Ureter (tissue), 1 donor: ENCODE results near the gene TMEM229A. TPM values are rescaled to one million over a fixed set of nuclear protein-coding genes. Genes with fewer than 3 reads are reported as not detected.
"Not testable (repeated sequence)": the region's sequence is repeated elsewhere in the genome, so short reads cannot be mapped to it uniquely, and the experiment has no call there.

Source experiments
- DNase-seq: peaks from one replicate; pipeline ENCODE4 v3.0.0-alpha.2; 2020; ENCODE audit warnings: low spot score
- total RNA-seq: library from RNA; stranded (reverse); gene quantifications from one replicate; pipeline ENCODE4 v1.2.4, GENCODE V29; 2023
- donor health status: DM: yes; HTN: yes; CAD: no.

TMEM229A gene
- total RNA-seq: 0.42 TPM

DNA sequence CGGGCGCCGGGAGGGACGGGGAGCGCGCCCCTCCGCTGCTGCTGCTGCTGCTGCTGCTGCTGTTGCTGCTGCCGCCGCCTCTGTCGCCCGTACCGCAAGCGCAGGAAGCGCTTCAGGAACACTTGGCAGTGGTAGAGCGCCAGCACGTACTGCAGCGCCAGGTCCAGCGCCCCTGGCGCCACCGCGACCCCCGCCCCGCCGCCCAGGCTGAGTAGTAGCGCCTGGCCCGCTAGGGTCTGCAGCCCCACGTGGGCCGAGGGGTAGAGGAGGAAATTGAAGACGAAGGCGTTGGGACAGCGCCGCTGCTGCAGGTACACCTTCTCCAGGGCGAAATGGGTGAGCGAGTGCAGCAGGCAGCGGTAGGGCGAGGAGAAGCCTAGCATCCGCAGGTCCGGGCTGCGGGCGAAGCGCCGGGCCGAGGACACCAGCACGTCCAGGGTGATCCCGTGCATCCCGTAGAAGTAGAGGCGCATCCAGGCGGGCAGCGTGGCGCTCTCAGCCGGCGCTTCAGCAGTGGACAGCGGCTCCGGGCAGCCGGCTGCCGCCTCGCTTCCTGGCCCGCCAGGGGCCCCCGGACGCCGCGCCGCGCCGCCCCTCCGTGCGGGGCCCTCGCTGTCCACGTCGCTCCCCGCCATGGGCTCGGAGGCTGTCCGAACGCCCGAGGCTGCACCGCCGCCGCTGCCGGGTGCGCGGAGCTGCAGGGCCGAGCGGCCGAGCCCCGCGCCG, at the start of gene TMEM229A:
TMEM229A (minus strand) TSS at position 699 of the 726 bp plus-strand sequence; CDS start at position 635, 64 bp downstream.
- peak; percentile 41 for DNase-seq

DNA sequence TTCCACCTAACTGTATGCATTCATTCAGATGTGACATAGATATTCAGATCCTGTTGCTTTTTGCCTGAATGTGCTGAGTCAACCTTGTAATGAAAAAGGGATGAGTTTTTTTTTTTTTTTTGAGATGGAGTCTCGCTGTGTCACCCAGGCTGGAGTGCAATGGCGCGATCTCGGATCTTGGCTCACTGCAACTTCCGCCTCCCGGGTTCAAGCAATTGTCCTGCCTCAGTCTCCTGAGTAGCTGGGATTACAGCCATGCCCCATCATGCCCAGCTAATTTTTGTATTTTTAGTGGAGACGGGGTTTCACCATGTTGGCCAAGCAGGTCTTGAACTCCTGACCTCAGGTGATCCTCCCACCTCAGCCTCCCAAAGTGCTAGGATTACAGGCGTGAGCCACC, 49.4 kb upstream of the TMEM229A start:
- DNase-seq: not testable (repeated sequence)

DNA sequence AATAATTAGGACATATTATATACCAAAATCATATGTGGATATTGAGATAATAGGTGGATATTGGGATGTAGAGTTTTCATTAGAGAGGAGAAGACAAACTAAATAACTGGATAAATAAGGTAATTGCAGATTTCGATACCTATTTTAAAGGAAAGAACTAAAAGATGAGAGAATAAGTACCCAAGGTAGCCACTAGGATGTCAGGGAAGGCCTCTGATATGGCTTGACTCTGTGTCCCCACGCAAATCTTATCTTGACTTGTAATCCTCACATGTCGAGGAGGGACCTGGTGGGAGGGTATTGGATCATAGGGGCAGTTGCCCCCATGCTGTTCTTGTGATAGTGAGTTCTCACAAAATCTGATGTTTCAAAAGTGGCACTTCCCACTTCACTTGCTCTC, 44.7 kb upstream of the TMEM229A start:
- DNase-seq: no peak

DNA sequence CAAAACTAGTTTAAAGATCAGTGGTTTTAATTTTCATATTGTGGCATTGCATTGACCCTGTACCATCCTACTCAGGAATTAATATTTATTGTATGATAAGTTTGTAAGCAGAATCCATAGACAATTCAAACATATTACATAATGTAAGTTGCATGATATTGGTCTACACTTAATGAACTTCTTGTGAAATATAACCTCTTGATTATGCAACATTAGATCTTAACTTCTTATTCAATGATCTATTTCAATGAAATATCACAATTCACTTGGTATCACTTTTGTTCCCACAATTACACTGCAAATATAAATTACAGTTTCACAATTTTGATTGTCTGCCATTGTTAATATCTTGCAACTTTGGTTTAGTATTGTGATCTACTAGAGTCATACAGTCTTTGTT, 44.0 kb upstream of the TMEM229A start:
- no peak for DNase-seq

DNA sequence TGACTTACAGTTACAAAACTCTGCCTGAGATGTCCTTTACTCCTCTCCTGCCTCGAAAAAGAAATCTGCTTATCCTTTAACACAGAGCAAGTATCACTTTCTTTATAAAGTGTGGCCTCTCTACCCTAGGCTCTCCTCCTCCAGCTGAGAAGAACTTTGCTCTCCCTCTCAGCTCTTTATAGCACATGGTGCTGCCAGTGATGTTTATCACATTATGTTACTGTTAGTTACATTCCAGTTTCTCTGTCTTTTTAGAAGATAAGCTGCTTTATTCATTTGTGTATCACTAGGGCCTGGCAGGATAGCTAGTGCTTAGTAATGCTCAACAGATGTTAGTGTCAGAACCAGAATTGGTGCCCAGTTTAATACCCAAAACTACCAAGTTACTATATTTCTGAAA, 41.1 kb upstream of the TMEM229A start:
- no peak for DNase-seq

DNA sequence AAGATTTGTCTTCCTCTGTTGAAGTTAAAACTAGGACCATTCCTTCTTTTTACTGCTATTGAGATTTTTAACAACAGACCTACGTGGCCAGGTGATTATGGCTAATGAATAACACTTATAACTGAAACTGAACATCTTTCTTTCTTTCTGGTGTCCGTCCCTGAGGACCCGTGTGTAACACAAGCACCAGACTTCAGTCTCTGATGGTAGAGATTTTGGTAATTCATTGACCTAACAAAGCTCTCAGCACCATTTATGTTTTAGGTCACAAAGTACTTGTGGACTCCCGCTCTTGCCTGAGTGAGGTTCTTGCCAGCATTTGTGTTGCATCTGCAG, 40.4 kb upstream of the TMEM229A start:
- no peak for DNase-seq

DNA sequence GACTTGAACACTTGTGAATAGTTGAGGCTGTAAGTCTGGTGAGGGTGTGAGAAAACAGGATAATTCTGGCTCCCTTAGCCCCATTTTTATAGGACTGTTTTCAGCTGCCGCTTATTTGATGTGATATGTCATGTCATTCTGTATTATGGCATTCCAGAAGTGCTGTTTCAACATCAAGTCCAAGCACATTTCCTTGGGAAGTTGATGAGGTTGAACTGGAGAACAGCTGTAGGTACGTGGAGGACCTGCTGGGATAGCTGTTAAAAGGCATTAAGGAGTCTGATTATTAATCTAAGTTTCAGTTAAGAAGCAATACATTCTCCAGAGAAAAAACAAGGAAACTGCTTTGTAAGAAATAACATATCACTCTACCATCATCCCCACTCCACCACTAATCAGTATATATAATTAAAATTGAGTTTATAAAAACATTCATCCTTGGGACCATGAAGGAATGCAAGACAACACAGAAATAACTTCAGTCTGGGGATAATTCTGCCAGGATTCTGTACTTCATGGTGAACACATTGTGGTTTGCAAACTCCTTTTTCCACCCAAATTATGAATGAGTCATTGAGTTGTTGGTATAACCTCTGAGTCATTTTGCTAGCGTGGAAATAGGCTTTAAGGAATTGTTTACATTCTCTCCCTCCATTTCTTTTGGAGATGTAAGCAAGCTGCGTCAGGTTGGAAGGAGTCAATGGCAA, 39.9 kb upstream of the TMEM229A start:
- no peak for DNase-seq

DNA sequence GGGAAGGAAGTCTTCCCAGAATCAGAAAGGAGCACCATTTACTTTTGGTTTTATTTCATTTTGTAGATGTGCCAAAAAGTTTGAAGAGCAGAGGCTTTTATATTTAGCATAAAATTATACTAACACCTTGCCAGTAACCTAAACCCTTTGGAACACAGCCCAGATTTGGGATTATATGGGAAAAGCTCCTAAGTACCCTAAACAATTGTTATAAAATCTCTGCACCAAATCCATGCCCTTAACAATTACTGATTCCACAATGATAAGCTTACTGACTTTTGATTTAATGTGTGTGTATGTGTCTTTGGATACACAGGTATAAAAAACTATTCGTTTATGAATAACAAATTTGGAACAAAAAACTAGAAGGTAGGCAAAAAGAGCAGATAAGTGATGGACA, 39.0 kb upstream of the TMEM229A start:
- no peak for DNase-seq

DNA sequence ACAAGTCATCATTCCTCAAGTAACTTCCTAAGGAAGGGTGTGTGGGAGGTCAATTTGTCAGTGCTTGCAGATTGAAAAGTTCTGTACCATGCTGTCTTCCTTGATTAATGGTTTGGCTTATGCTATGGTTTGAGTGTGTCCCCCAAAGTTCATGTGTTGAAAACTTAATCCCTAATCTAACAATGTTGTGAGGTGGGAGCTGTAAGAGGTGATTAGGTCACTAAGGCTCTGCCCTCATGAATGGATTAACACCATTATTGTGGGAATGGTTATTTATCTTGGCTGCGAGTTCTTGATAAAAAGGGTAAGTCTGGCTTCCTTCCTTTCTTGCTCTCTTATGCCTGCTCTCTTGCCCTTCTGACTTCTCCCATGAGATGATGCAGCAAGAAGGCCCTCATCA, 29.3 kb upstream of the TMEM229A start:
- DNase-seq: no peak

DNA sequence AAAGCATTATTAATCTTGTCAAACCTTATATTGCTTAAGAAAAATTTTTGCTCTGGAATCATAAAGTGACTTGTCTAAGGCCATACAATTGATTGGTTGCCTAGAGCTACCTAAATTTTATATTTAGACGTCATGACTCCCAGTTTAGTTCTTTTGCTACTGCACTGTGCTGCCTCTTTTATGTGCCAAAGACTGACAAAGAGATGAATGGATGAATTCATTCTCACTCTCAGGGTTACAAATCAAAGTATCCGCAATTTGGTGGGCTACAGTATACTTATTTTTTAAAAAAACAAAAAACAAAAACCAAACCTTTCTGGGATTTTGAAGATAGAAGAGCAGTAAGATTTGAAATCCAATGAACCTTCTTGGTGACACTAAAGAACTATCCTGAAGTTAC, 27.7 kb upstream of the TMEM229A start:
- no peak for DNase-seq

DNA sequence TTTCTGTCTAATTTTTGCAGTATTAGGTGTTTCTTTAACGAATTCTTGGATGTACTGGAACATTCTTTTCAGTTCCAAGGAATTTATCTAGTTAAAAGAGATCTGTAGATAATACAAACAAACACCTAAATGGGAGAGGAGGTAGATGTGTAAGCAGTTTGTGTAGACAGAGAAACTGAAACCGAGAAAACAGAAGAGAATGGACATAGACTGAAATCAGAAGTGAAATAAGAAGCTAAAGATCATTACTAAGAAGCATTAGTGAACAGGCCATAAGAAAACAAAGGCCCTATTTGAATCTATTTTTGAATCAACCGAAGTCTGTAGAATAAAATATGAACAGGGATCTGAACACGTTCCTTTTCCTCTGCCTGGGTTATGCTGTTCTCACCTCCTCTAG, 26.5 kb upstream of the TMEM229A start:
- no peak for DNase-seq

DNA sequence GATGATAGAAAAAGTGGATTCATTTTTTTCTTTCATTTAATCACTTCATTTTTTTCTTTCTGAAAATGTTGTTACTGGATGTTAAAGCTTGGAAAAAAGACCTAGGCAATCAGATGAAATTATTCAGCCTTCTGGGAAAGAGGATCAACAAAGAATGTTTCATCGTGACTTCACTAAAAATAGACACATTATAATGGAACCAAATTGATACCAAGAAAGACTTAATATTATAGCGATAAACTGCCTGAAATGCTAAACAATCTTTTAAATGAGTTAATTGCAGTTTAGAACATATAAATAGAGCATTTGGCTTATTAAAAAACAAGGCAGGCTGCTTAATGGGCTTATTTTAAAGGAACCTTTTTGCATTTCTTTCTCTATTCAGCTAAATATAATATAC, 25.6 kb upstream of the TMEM229A start:
- no peak for DNase-seq

DNA sequence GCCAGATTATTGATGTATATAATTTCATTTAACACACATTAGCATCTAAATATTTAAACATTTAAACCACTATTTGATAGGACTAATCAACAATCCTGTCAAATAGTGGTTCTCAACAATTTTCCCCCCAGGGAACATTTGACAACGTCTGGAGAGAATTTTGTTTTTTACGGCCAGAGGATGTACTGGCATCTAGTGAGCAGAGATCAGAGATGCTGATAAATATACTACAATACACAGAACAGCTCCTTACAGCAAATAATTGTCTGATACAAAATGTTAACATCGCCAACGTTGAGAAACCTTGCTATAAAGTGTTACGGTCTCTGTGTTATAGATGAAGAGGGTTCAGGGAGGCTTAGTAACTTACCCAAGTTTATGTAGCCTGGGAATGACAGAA, 25.0 kb upstream of the TMEM229A start:
- DNase-seq: no peak

DNA sequence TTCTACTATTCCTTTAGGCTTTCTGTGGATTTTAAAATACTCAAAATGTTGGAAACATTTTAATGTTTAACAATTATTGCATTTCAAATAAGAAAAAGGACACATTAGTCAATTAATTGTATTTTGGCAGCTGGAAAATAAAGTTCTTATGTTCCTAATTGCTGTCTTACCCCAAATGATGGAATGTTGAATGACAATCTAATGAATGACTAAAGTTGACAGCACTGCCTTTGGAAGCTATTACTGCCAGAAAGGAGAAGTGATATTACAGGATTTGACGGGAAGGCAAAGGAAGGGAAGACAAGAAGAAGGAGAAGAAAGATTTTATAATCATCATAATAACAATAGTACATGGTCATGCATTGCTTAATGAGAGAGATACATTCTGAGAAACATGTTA, 23.4 kb upstream of the TMEM229A start:
- no peak for DNase-seq

DNA sequence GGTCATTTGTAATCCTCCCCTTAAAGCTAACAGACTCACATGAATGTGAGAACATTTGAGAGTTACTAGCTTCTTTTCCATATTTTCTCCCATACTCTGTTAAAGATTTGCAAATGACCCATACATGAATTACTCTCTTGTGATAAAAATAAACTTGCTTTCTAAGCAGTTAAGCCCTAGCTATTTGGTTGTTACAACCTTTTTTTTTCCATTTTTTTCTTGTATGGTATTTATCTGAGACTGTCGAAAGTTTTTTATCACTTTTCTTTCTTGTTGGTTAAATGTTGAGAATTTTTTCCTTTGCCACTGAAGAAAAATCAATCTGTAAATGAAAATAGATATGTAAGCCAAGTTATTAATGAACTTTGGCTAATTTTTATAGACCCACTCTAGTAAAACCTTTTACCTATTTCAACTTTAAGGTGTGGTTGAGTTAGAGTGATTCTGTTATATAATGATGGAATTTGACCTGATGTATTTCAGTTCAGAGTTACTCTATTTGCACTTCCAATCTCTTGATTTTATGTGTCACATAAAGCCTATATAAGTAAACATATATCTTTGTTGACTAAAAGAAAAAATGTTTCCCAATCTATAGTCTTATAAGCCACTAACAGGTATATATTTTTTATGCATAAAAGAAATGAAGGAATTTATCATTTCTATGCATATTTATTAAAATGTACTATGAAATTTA, 19.0 kb upstream of the TMEM229A start:
- no peak for DNase-seq

DNA sequence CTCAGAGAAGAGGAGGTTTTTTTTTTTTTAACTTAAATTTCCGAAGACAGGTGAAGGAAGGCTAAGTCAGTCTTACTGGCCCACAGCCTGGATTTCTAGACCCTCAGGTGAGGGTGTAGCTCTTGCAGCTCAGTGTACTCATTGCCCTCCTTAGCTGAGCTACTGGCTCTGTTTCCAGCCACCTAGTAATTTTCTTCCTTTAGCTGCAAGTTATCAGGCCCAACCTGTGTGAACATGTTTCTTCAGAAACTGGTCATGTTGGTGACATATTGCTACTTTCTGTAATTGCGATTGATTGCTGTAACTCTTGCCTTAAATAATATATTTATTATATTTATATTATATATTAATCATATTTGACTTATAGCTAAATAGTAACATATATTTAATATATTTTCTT, 10.0 kb upstream of the TMEM229A start:
- DNase-seq: no peak

DNA sequence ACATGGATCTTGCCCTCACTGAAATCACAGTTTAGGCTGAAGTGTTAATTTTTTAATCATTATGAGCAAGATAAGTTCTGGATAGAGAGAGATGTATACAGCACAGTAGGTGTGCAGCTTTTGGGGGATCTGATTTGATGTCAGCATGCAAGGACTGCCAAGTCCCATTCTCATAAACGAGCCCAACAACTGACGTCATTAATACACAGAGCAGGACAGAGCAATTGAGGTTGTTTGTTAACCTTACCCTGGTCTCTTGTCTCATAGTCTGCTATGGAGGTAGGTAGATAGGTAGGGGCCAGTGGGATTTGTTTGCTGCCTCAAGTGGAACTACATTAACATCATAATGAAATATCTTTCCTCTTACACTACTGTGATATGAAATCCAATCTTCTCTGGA, 8.6 kb upstream of the TMEM229A start:
- DNase-seq: no peak

DNA sequence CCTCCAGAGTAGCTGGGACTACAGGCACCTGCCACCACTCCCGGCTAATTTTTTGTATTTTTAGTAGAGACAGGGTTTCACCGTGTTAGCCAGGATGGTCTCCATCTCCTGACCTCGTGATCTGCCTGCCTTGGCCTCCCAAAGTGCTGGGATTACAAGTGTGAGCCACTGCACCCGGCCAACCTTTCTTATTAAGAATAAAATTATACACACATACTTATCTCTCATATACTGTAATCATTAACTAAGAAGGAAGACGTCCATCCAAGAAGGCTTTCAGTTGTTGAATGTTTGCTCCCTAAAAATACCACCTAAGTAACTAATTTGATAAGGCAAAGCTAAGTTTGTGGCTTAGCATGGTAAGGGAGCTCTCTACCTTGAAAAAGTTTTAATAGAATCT, 5.0 kb upstream of the TMEM229A start:
- not testable (repeated sequence) for DNase-seq

DNA sequence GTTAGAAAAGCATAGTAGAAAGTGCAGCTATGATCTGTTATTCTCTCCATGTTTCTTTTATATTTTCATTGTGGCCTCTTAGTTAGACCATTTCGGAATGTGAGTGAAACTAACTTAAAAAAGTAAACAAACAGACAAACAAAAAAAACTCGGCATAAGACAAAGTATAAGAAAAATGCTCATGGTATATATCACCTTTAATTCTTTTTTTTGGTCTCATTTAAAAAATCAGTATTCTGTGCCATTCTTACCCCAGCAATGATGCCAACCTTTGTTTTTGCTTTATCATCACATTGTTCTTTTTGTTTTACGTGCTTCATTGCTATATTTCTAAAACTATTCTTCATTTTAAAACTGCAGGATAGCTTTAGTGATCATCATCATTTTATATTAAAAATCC, 2.8 kb upstream of the TMEM229A start:
- no peak for DNase-seq

DNA sequence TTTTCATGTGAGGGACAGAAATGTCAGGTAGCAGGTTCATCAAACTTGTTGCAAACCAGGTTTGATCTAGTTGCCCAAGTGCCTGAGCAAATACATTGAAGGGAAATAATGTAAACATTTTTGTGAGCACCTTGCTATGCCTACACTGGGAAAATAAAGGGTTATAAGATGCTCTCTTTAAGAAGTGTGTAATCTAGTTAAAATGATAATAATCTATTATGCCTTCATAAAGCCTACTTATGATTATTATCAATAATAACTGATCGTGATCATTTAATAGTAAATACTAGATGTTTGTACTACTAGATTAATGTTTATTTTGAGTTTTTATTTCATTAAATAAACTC, 1.9 kb upstream of the TMEM229A start:
- no peak for DNase-seq

DNA sequence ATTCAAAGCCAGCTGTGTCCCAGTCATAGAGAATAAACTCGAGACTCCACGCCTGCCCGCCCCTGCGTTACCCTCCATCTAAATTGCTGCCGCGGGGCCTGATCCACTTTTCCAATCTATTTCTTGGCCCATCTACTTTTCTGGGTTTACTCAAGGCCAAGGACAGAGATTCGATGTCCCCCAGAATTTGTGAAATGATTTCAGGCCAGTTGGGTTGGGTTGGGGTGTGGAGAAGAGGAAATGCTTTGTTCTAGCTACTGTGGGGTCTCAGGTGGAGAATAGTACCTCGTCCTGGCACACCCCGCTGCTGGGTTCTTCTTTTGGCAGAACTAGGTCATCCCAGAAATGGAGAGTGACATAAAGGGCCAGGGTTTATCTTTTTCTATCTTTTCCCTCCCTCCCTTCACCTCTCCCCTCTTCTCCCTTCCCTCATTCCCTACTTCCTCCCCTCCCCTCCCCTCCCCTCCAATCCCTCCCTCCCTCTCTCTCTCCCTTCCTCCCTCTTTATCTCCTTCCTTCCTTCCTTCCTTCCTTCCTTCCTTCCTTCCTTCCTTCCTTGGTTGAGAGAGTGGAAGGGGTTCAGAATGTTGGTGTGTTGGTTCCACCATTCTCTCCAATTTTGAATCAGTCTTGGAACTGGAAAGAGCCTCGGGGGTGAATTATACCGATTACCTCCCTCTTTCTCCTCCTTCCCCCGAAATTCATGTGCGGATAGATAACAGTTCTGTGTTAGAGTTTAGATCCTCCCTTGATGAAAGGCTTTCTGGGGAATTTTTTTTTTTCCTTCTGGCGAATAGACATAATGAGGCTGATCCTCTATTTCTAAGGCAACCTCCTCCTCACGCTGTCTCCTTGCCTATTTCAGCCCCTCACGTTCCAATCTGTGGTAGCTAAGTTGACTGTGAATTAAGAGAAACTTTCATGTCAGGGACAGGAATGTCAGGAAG, 1.2 kb upstream of the TMEM229A start:
- no peak for DNase-seq
